ENCODE results near the gene TMX3.

Gene TMX3

DNA sequence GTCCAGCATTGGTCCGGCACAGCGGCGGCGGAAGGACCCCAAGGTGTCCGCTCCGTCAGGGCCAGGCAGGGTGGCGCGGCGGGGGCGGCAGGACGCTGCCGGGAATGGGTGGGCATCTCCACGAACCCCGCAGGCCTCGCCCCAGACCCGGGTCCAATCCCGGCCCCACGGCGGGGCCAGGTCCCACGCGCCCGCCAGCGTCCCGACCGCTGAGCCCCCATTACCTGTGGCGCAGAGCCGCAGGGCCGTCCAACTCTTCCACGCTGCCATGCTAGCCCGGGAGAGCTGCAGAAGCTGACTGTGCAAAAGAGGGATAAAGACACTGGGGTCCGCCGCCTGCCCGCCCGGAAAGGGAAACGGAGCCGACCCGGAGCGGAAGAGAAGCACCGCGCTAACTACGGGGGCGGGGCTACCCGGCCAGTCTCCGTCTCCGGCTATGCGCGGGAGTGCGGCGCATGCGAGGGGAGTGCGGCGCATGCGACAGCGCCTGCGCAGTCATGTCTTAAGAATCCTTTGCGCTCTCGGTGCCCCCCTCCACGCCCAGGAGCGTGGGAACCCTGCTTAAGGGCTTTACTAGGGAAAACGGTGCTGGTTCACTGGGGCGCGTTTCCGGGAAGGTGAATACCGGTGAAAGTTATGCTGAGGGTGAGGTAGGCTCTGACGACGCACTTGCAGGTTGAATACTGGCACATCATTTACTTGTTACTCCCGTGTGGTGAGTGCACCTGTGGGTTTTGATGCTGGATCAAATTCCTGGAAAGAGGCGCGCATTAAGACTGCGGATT lies at the start of gene TMX3:
Gene TMX3 (minus strand): TSS at position 397 of the 785 bp plus-strand sequence. CDS start 127 bp downstream, at position 270.
- peak; percentile 85 for DNase-seq

- DNase-seq: no peak
Measured at GRCh38 chr18:68764016-68764415, 49.1 kb upstream of the TMX3 start.

GRCh38 chr18:68763083-68763482 lies 48.2 kb upstream of the TMX3 start:
- no peak for DNase-seq

DNA sequence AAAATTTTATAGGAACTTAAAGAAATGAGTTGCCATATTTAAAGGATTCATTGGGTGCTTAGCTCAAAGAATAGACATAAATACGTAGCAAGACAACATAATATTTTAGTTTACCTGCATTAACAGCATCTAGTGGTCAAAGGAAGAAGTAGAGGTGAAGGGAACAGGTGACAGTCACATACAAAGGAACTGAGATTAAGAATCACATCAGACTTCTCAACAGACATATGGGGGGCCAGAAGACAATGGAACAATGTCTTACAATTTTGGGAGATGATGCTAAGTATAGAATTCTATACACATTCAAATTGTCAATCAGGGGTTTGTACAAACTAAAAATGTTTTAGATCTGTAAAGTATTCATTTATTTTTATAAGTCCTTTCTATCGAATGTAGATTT lies 44.4 kb upstream of the TMX3 start:
- no peak for DNase-seq

DNA sequence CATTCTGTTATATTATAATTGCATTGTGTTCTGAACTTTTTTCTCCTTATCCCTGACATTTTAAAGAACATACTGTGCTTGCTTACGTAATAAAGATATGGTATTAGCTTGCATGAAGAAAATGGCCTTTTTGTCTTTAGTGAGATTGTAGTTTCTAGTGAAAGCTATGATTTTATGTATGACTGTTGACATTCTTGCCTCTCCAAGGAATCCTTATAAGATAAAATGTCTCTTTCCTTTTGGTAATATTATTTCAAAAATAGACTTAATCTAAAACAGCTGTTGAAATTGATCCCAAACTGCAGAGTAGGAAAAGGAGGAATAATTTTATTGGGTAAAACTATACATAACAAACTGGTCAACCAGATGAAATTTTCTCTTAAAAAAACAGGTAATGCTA lies 42.2 kb upstream of the TMX3 start:
- no peak for DNase-seq

GRCh38 chr18:68742206-68742605 lies 27.3 kb upstream of the TMX3 start:
- DNase-seq: no peak

- no peak for DNase-seq
Measured at GRCh38 chr18:68740966-68741365, 26.1 kb upstream of the TMX3 start.

GRCh38 chr18:68739462-68739861 lies 24.6 kb upstream of the TMX3 start:
- no peak for DNase-seq

- DNase-seq: no peak
Measured at GRCh38 chr18:68738564-68738963, 23.7 kb upstream of the TMX3 start.

GRCh38 chr18:68735483-68736343 lies 20.8 kb upstream of the TMX3 start:
- no peak for DNase-seq

- no peak for DNase-seq
Measured at GRCh38 chr18:68734308-68734707, 19.4 kb upstream of the TMX3 start.

GRCh38 chr18:68733707-68734106 lies 18.8 kb upstream of the TMX3 start:
- no peak for DNase-seq

DNA sequence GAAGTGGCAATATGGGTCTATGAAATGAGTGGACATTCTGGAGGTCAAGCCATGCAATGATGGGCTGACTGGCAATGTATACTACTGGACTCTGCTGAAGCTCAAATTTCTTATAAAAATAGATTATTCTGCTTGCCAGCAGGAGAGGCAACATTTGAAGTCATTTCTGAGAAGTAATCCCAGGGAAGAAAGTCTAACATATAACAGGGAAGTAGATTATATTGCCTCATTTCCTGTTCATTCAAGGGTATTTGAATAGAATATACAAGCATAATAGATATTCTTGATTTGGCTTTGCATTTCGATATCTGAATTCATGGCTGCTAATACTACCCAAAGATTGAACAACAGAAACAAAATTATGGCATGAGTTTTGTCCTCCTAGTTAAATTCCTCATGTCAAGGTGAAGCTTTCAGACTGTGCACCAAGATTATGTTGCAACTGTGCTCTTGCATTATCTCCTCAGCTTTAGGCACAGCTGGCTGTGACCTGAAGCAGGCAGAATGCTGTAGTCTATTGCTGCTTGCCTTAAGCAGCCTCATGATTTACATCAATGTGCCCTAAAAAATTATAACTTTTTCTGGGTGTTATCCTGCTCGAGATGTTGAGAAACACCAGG lies 13.3 kb upstream of the TMX3 start:
- no peak for DNase-seq

DNA sequence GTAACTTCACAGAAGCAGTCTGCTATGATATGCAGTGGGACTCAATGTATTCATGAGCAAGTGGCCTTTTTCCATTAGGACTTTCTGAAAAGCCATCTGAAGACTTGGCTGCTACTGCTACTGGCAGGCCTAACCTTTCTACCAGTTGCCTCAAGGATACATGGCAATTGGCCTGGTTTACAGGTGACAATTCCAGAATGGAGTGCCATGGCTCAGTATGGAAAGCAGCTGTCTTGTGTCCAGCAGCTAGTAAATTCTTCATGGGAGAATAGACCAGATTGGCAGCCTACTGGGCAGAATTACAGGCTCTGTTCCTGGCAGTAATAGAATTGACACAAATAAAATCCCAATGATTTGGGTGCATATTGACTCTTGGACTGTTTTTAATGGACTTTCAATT lies 12.6 kb upstream of the TMX3 start:
- no peak for DNase-seq

DNA sequence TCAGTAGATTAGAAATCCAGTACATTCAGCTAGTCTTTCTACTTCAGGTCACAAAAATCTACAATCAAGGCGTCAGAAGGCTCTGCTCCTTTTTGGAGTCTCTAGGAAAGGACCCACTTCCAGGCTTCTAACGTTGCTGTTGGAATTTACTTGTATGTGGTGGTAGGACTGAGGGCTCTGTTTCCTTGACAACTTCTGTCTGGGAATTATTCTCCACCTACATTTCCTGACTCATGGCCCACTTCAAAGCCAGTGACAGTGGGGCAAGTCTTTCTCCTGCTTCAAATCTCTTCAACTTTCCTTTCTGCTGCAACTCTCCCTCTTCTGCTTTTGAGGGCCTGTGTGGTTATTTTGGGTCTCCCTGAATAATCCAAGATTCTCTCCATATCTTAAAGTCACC lies 10.4 kb upstream of the TMX3 start:
- no peak for DNase-seq

GRCh38 chr18:68724021-68724420 lies 9.1 kb upstream of the TMX3 start:
- DNase-seq: no peak

GRCh38 chr18:68723539-68723938 lies 8.6 kb upstream of the TMX3 start:
- no peak for DNase-seq

DNA sequence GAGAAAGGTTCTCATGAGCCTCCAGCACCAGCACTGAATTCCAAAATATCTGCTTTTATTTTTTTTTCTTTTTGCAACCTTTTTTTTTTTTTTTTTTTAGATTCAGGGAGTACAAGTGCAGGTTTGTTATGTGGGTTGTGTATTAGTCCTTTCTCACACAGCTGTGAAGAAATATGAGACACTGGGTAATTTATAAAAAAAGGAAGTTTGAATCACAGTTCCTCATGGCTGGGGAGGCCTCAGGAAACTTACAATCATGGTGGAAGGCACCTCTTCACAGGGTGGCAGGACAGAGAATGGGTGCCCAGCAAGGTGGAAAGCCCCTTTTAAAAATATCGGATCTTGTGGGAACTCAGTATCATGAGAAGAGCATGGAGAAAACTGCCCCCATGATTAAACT lies 7.9 kb upstream of the TMX3 start:
- no peak for DNase-seq

DNA sequence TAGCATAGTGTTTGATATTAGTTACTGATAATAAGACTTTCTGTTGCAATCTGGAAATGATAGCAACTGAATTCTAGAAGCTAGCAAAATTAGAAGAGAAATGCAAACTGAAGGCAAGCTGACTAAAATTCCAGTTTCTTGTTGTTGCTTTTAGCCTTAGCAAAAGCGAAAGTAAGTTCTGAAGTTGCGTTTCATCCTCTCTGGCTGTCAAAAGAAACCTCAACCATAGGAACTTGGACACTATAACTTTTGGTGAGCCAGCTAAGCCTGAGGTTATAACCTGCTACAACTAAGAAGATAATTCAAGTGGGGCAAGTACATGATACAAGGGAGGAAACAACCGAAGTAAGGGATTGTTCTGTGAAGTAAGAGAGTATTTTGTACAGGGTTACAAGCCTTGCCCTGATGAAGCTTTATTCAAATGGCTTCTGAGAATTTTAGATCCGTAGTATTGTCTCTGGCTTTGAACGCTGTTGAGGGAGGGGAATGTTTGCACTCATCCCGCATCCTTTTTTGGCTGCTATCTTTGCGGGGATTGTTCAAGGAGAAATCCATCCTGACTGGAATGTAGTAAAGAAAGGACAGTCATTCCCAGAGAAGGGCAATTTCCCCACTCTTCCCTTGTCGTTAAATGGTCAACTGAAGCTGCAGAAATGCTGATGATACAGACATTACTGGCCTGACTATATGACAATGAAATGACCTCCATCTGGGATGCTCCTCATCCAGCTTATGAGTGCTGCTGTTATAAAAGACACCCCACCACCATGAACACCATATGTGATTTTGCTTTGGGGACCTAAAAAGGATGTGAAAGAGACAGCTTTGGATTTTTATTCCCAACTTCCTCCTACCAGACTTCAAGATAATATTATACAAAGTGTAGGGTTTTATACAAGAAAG lies 7.0 kb upstream of the TMX3 start:
- DNase-seq: no peak

DNA sequence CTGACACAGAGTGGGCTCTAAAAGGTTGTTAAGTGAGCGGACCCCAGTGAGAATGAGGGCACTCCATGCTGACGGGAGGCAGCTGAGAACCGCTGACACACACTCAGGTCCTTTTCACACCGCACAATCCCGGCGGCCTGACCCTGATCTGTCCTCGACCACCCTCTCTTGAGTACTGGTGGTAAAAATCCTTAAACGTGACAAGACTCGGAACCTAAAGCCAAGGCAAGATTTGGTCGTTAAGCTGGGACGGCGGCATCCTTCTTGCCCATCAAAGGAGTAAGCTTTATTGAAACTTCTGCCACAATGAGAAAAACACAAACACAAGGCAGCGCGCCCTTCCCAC lies 569 bp downstream of the TMX3 start:
- DNase-seq: no peak

DNA sequence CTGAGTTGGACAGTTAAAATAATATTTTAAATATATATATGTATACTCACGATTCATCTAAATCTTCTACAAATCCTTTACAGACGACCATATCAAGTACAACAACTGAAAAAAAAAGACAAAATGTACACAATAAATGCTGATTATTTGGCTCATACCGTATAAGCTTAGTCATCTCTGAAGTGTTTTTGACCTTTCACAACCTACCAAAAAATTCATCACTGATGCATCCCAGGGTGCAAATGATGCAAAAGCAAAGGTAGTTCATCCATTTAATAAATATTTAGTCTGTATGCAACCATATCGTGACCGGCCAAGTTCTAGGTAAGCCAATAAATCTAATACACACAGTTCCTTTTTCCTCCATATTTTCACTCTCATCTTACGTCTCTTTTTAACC lies 1.1 kb downstream of the TMX3 start:
- no peak for DNase-seq

DNA sequence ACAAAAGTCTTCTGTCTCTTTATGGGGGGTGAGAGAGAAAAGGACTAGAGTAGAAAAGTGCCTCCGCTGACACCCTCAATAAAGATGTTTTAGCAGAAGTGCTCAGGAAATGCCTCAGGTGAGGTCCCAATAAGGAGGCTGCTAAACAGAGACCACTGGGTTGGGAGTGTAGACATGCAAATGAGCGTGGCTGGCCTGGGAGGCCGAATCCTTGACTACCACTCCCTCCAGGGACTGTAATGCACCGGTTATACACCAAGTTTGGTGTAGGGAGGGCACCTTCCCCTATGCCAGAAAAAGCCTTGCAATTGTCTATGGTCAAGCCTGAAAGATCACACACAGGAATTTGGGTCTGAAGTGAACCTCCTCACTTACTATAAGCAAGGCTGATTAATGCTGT lies 1.8 kb downstream of the TMX3 start:
- DNase-seq: no peak

GRCh38 chr18:68707646-68708045 lies 7.3 kb downstream of the TMX3 start:
- no peak for DNase-seq
